ENCODE results near the gene KLC3. TPM values are rescaled to one million over a fixed set of nuclear protein-coding genes. Genes with fewer than 3 reads are reported as not detected.

The KLC3 gene
- total RNA-seq, 1 experiment from 2014 or later: not detected

- no peak for DNase-seq (ENCODE audit: low spot score)
Measured at GRCh38 chr19:45349126-45349415, 8.5 kb downstream of the KLC3 start.

- DNase-seq (ENCODE audit: low spot score): no peak
Measured at GRCh38 chr19:45349430-45349941, 8.9 kb downstream of the KLC3 start.

GRCh38 chr19:45350477-45351058 lies 10.0 kb downstream of the KLC3 start:
- DNase-seq (ENCODE audit: low spot score): no peak

GRCh38 chr19:45351401-45351952 lies 10.9 kb downstream of the KLC3 start:
- DNase-seq (ENCODE audit: low spot score): no peak

GRCh38 chr19:45352062-45352461 lies 11.5 kb downstream of the KLC3 start:
- no peak for DNase-seq (ENCODE audit: low spot score)

GRCh38 chr19:45352471-45352870 lies 11.9 kb downstream of the KLC3 start:
- DNase-seq (ENCODE audit: low spot score): no peak

- DNase-seq (ENCODE audit: low spot score): no peak
Measured at GRCh38 chr19:45352914-45353796, 12.6 kb downstream of the KLC3 start.

GRCh38 chr19:45354241-45354842 lies 13.8 kb downstream of the KLC3 start:
- DNase-seq (ENCODE audit: low spot score): no peak

GRCh38 chr19:45355402-45355801 lies 14.9 kb downstream of the KLC3 start:
- DNase-seq (ENCODE audit: low spot score): no peak

GRCh38 chr19:45355910-45356309 lies 15.4 kb downstream of the KLC3 start:
- DNase-seq (ENCODE audit: low spot score): no peak

- DNase-seq (ENCODE audit: low spot score): no peak
Measured at GRCh38 chr19:45356760-45357444, 16.4 kb downstream of the KLC3 start.

GRCh38 chr19:45357445-45357783 lies 16.9 kb downstream of the KLC3 start:
- no peak for DNase-seq (ENCODE audit: low spot score)

GRCh38 chr19:45358213-45358792 lies 17.8 kb downstream of the KLC3 start:
- DNase-seq (ENCODE audit: low spot score): no peak

- DNase-seq (ENCODE audit: low spot score): no peak
Measured at GRCh38 chr19:45361608-45362007, 21.1 kb downstream of the KLC3 start.

GRCh38 chr19:45362291-45362690 lies 21.7 kb downstream of the KLC3 start:
- no peak for DNase-seq (ENCODE audit: low spot score)

GRCh38 chr19:45363861-45364459 lies 23.4 kb downstream of the KLC3 start:
- no peak for DNase-seq (ENCODE audit: low spot score)

- DNase-seq (ENCODE audit: low spot score): no peak
Measured at GRCh38 chr19:45364696-45365095, 24.1 kb downstream of the KLC3 start.

- DNase-seq (ENCODE audit: low spot score): no peak
Measured at GRCh38 chr19:45368127-45368526, 27.6 kb downstream of the KLC3 start.

GRCh38 chr19:45368737-45369340 lies 28.3 kb downstream of the KLC3 start:
- DNase-seq (ENCODE audit: low spot score): no peak

- peak; percentile 89 for DNase-seq (ENCODE audit: low spot score)
Measured at GRCh38 chr19:45370410-45371204, 30.1 kb downstream of the KLC3 start, which contains the start of gene ERCC2. TSS of gene ERCC2 (minus strand) at chr19:45370573. CDS start at chr19:45370540, 33 bp downstream.
